ENCODE results near the gene TATDN3.
A peak's percentile ranks its signal among the peaks of the same experiment; 100 is the strongest.
"Not testable (repeated sequence)": the region's sequence is repeated elsewhere in the genome, so short reads cannot be mapped to it uniquely, and the experiment has no call there.

TATDN3 gene

GRCh38 chr1:212791676-212792395, at the start of gene TATDN3, which contains the start of gene NSL1:
TSS of gene TATDN3 (plus strand) at chr1:212791894. CDS start at chr1:212791922, 28 bp downstream.
TSS of gene NSL1 (minus strand) at chr1:212791777. CDS start at chr1:212791763, 14 bp downstream.
- DNase-seq (ENCODE audit: low read depth) = peak; percentile 92

- no peak for DNase-seq (ENCODE audit: low read depth)
Measured at GRCh38 chr1:212743901-212744475, 47.7 kb upstream of the TATDN3 start.

- no peak for DNase-seq (ENCODE audit: low read depth)
Measured at GRCh38 chr1:212745303-212745702, 46.4 kb upstream of the TATDN3 start.

- no peak for DNase-seq (ENCODE audit: low read depth)
Measured at GRCh38 chr1:212746546-212746945, 45.1 kb upstream of the TATDN3 start.

- no peak for DNase-seq (ENCODE audit: low read depth)
Measured at GRCh38 chr1:212749821-212750535, 41.7 kb upstream of the TATDN3 start.

- DNase-seq (ENCODE audit: low read depth) = no peak
Measured at GRCh38 chr1:212752252-212752933, 39.3 kb upstream of the TATDN3 start.

GRCh38 chr1:212752934-212753497, 38.7 kb upstream of the TATDN3 start:
- DNase-seq (ENCODE audit: low read depth) = no peak

- no peak for DNase-seq (ENCODE audit: low read depth)
Measured at GRCh38 chr1:212753749-212754148, 37.9 kb upstream of the TATDN3 start.

GRCh38 chr1:212754193-212754592, 37.5 kb upstream of the TATDN3 start:
- no peak for DNase-seq (ENCODE audit: low read depth)

GRCh38 chr1:212754680-212755079, 37.0 kb upstream of the TATDN3 start:
- DNase-seq (ENCODE audit: low read depth) = no peak

GRCh38 chr1:212759683-212760082, 32.0 kb upstream of the TATDN3 start:
- no peak for DNase-seq (ENCODE audit: low read depth)

- peak; percentile 41 for DNase-seq (ENCODE audit: low read depth)
Measured at GRCh38 chr1:212760126-212760823, 31.4 kb upstream of the TATDN3 start.

GRCh38 chr1:212762234-212762633, 29.5 kb upstream of the TATDN3 start:
- DNase-seq (ENCODE audit: low read depth) = no peak

GRCh38 chr1:212762839-212763238, 28.9 kb upstream of the TATDN3 start:
- DNase-seq (ENCODE audit: low read depth) = no peak

- DNase-seq (ENCODE audit: low read depth) = not testable (repeated sequence)
Measured at GRCh38 chr1:212764718-212765281, 26.9 kb upstream of the TATDN3 start.

GRCh38 chr1:212766825-212767224, 24.9 kb upstream of the TATDN3 start:
- DNase-seq (ENCODE audit: low read depth) = not testable (repeated sequence)

GRCh38 chr1:212769459-212770167, 22.1 kb upstream of the TATDN3 start:
- DNase-seq (ENCODE audit: low read depth) = no peak

- DNase-seq (ENCODE audit: low read depth) = no peak
Measured at GRCh38 chr1:212771341-212771740, 20.4 kb upstream of the TATDN3 start.

- no peak for DNase-seq (ENCODE audit: low read depth)
Measured at GRCh38 chr1:212773011-212773410, 18.7 kb upstream of the TATDN3 start.

GRCh38 chr1:212774584-212774983, 17.1 kb upstream of the TATDN3 start:
- no peak for DNase-seq (ENCODE audit: low read depth)

Measured in stimulated activated CD8-positive, alpha-beta memory T cell treated with anti-CD3 and anti-CD28 coated beads, Interleukin-4, amount 100 ng/mL, for 24 hours (primary cell).